GM12878 (cell line): Measurements from ENCODE around the gene MOV10L1. TPM values are rescaled to one million over a fixed set of nuclear protein-coding genes. Genes with fewer than 3 reads are reported as not detected.

Experiments
- ATAC-seq: fragments of 200-7000 bp; cut with Tn5 transposase; 3 replicates; pipeline ENCODE4 v1.9.1; 2020; ENCODE audit warnings: mild to moderate bottlenecking, moderate library complexity
- BruUV-seq: library from RNA; stranded (reverse); fragments of 400-500 nt; replicated peaks from 2 replicates; lab custom pipeline; 2021; lab: Mats Ljungman, UMichigan
- CTCF ChIA-PET: fragments of 300-600 bp; sonication (Branson Sonifier 250); formaldehyde crosslinking; extraction: SDS; loops from one replicate; lab custom pipeline; 2021; ENCODE audit warnings: inconsistent platforms; lab: Yijun Ruan, JAX
- POLR2A ChIA-PET: fragments of 350-600 bp; formaldehyde crosslinking; extraction: SDS; loops from one replicate; lab custom pipeline; 2021; ENCODE audit warnings: inconsistent platforms; lab: Charles Lee
- RAD21 ChIA-PET: fragments of 300-600 bp; sonication (Branson Sonifier 250); formaldehyde crosslinking; loops from one replicate; lab custom pipeline; 2023; ENCODE audit warnings: antibody characterized with exemption; ENCODE audit not compliant: unreplicated experiment; lab: Charles Lee
- SMC1A ChIA-PET: fragments of 300-600 bp; sonication (Branson Sonifier 250); formaldehyde crosslinking; loops from one replicate; lab custom pipeline; 2023; ENCODE audit not compliant: unreplicated experiment, uncharacterized antibody; lab: Charles Lee
- DNase-seq: peaks from one replicate; pipeline ENCODE4 v3.0.0-alpha.2; 2011; ENCODE audit warnings: low read depth, low spot score
- FAIRE-seq: peaks from 3 replicates; lab custom pipeline; 2011; peaks lifted over from hg19 to GRCh38; lab: Jason Lieb, UNC
- H2AFZ ChIP-seq: 2 replicates; pipeline ENCODE4 v1.6.0; 2011; ENCODE audit warnings: low read depth, low read length, control low read depth; ENCODE audit not compliant: control insufficient read depth
- H3K27ac ChIP-seq: 2 replicates; pipeline ENCODE4 v1.5.1; 2011; ENCODE audit warnings: control low read depth; ENCODE audit not compliant: control insufficient read depth, insufficient read depth
- H3K27me3 ChIP-seq, 2 experiments: replicated peaks in 1 of 2; 2 replicates each; pipeline versions ENCODE4 v1.6.0 to v1.6.1; 2011; ENCODE audit warnings: low read length in 1 of 2; ENCODE audit not compliant: control insufficient read depth in 2 of 2, insufficient read depth in 2 of 2
- H3K36me3 ChIP-seq, 2 experiments: 2 replicates each; pipeline ENCODE4 v1.5.1; 2011; ENCODE audit warnings: low read length in 1 of 2; ENCODE audit not compliant: control insufficient read depth in 2 of 2, insufficient read depth in 2 of 2
- H3K4me1 ChIP-seq: 2 replicates; pipeline ENCODE4 v1.6.1; 2011; ENCODE audit warnings: mild to moderate bottlenecking, low read length, moderate library complexity, mixed read lengths; ENCODE audit not compliant: control insufficient read depth, insufficient read depth
- H3K4me2 ChIP-seq: 2 replicates; pipeline ENCODE4 v1.6.0; 2011; ENCODE audit warnings: control low read depth; ENCODE audit not compliant: control insufficient read depth, insufficient read depth
- H3K4me3 ChIP-seq: fragments of 200-600 bp; sonication (generic); 2 replicates; pipeline ENCODE4 v1.5.1; 2016
- H3K79me2 ChIP-seq: 2 replicates; pipeline ENCODE4 v1.6.0; 2011; ENCODE audit warnings: low read length; ENCODE audit not compliant: control insufficient read depth, insufficient read depth
- H3K9ac ChIP-seq: 2 replicates; pipeline ENCODE4 v1.8.0; 2011; ENCODE audit warnings: low read length, control low read depth, mixed read lengths; ENCODE audit not compliant: control insufficient read depth, insufficient read depth
- H3K9me3 ChIP-seq: replicated peaks from 3 replicates; pipeline ENCODE4 v1.5.1; 2011; ENCODE audit warnings: mild to moderate bottlenecking, low read length; ENCODE audit not compliant: control insufficient read depth, insufficient read depth
- H4K20me1 ChIP-seq: 2 replicates; pipeline ENCODE4 v1.6.0; 2011; ENCODE audit not compliant: control insufficient read depth, insufficient read depth
- CTCF ChIP-seq, 3 experiments: IDR thresholded peaks in 2 of 3; conservative IDR thresholded peaks in 1 of 3; 2 replicates each; pipeline ENCODE4 v1.5.1; 2011; ENCODE audit warnings: low read depth in 3 of 3, low read length in 3 of 3, mild to moderate bottlenecking in 3 of 3, control low read depth in 2 of 3, moderate library complexity in 2 of 3, inconsistent platforms in 1 of 3, mixed read lengths in 1 of 3; ENCODE audit not compliant: control insufficient read depth in 2 of 3, insufficient read depth in 1 of 3; ENCODE audit errors: extremely low read depth in 1 of 3
- GABPA ChIP-seq: IDR thresholded peaks from 2 replicates; pipeline ENCODE4 v1.6.1; 2014; ENCODE audit warnings: antibody characterized with exemption, low read depth, mild to moderate bottlenecking, inconsistent platforms
- LARP7 ChIP-seq: fragments of 450-650 bp; IDR thresholded peaks from 2 replicates; pipeline ENCODE4 v1.6.1; 2017; ENCODE audit warnings: mild to moderate bottlenecking
- POLR2AphosphoS2 ChIP-seq: IDR thresholded peaks from 2 replicates; pipeline ENCODE4 v1.6.1; 2011; ENCODE audit warnings: low read depth, mild to moderate bottlenecking, low read length, improper control_type of control experiment, moderate library complexity
- WGBS: methylation state at CpG from one replicate; pipeline ENCODE4 v1.1.6; 2016; ENCODE audit warnings: low lambda C conversion rate; ENCODE audit not compliant: insufficient replicate concordance, insufficient coverage; ENCODE audit errors: missing lambda C conversion rate; 5-methylcytosine and 5-hydroxymethylcytosine counted together
- in situ Hi-C: fragments of 300-500 bp; cut with MboI; formaldehyde crosslinking; loops from 9 replicates; pipeline ENCODE4 v1.14.3; 2018; ENCODE audit warnings: mixed read lengths
- intact Hi-C: fragments of 100-400 bp; cut with micrococcal nuclease; formaldehyde crosslinking; loops from one replicate; pipeline ENCODE4 v1.14.2; 2022; ENCODE audit not compliant: unreplicated experiment
- polyA plus RNA-seq, 11 experiments: library from polyadenylated mRNA; depleted of rRNA in 4 of 11; unstranded in 6 of 11; stranded (reverse) in 5 of 11; fragments of >200 nt; fragmentation: Nextera tagmentation in 4 of 11; fragmentation: Illumina TruSeq in 1 of 11; extraction: Ambion mirVana in 4 of 11; extraction: Trizol in 1 of 11; gene quantifications; 1 replicate in 1 of 11; 2 replicates in 10 of 11; pipeline versions ENCODE4 v1.2.1 to v1.2.3, GENCODE V29; 2011 to 2016; ENCODE audit warnings: inconsistent platforms in 2 of 11, missing spikeins in 2 of 11, low read depth in 1 of 11
- total RNA-seq, 4 experiments: library from RNA; depleted of rRNA in 3 of 4; stranded (reverse); fragments of >200 nt in 3 of 4; fragmentation: Illumina TruSeq in 1 of 4; extraction: Trizol in 1 of 4; gene quantifications; 2 replicates each; pipeline versions ENCODE4 v1.2.1 to v1.2.3, GENCODE V29; 2013 to 2021

MOV10L1 gene
- total and polyA plus RNA-seq, 10 of the 15 experiments (the other 5 are each of a cell fraction or from before 2014, with no cell fraction given): 0.22 TPM; not detected in 9

GRCh38 chr22:50143096-50143495, 53.3 kb downstream of the MOV10L1 start:
- Histone ChIP-seq H3K9me3 (no peaks in the 10 kb centered on the region), H3K4me2 (no peak overlapping the region), H3K4me3 (no peak overlapping the region), H3K4me1 (peaks cover 3% of the 10 kb centered on the region; the same call in 1 of the 2 replicates), H3K79me2 (no peaks in the 10 kb centered on the region), H3K9ac (no peak overlapping the region), H4K20me1 (no peaks in the 10 kb centered on the region), H3K27ac (no peak overlapping the region), H3K36me3 (no peaks in the 10 kb centered on the region), H3K27me3 (no peaks in the 10 kb centered on the region; a peak in 1 of 4 replicates), H2AFZ (no peak overlapping the region)
- intact Hi-C loops: no loop called here
- no peak for FAIRE-seq
- POLR2A ChIA-PET: no interaction called here
- 80% methylated on average over 7 of the region's 7 CpGs for WGBS
- SMC1A ChIA-PET: interaction anchor here (0.8 kb wide), 1 partner anchor 50 kb away, joined by 3 read pairs; no protein-coding TSS in a partner anchor
- DNase-seq: no peak
- CTCF ChIA-PET: interaction anchor here (1.6 to 1.7 kb wide), 2 partner anchors 213 to 354 kb away, joined by 3 to 5 read pairs; no protein-coding TSS in a partner anchor
- no peak for ATAC-seq
- TF ChIP-seq LARP7: no peak
- BruUV-seq: no TSS peak
- RAD21 ChIA-PET: no interaction called here
- in situ Hi-C loops: no loop called here

- Histone ChIP-seq H3K79me2 (no peaks in the 10 kb centered on the region), H3K9ac (no peak overlapping the region), H4K20me1 (no peaks in the 10 kb centered on the region)
- CTCF ChIA-PET: interaction anchor here (0.5 to 1.7 kb wide), 3 partner anchors 150 to 353 kb away, joined by 3 to 5 read pairs (median 5); no protein-coding TSS in a partner anchor
- POLR2A ChIA-PET: no interaction called here
- RAD21 ChIA-PET: no interaction called here
- in situ Hi-C loops: no loop called here
- no peak for FAIRE-seq
- TF ChIP-seq CTCF (IDR thresholded peaks at IDR 0.05 in 2 of 3, conservative IDR thresholded peaks at IDR 0.05 in 1 of 3; ENCODE audit: control insufficient read depth in 2 of 3, extremely low read depth in 1 of 3, insufficient read depth in 1 of 3, low read depth in 3 of 3, low read length in 3 of 3) (0 out of 6 replicates have a peak, but pooled peaks of 1 of the 3 experiments have one; percentile 0), GABPA (no peak), POLR2AphosphoS2 (no peak)
- TF ChIP-seq, all 136 proteins: peak for 1
- H3K4me1 ChIP-seq: peaks cover 3% of the 10 kb centered on the region; the same call in 1 of the 2 replicates
- H3K27ac ChIP-seq: no peak overlapping the region
- no peak for DNase-seq
- no peaks in the 10 kb centered on the region; a peak in 1 of 4 replicates for H3K27me3 ChIP-seq
- BruUV-seq: no TSS peak
- WGBS: 53% methylated on average over 18 of the region's 18 CpGs
- SMC1A ChIA-PET: no interaction called here
- no peak overlapping the region for H2AFZ ChIP-seq
- intact Hi-C loops: no loop called here
- ATAC-seq: no peak
- no peak overlapping the region for H3K4me2 ChIP-seq
- no peaks in the 10 kb centered on the region for H3K9me3 ChIP-seq
- H3K4me3 ChIP-seq: no peak overlapping the region
- H3K36me3 ChIP-seq: no peaks in the 10 kb centered on the region
Observed at GRCh38 chr22:50144005-50144614, 54.3 kb downstream of the MOV10L1 start.
